GM12875 (cell line): Measurements from ENCODE around the gene PPP2R5C.

ENCODE experiments used
- H3K4me3 ChIP-seq: one replicate; pipeline ENCODE4 v1.5.1; 2011; ENCODE audit warnings: low read depth, low read length, control low read depth
- CTCF ChIP-seq: IDR thresholded peaks from 2 replicates; pipeline ENCODE4 v1.5.1; 2011; ENCODE audit warnings: low read depth, mild to moderate bottlenecking, control low read depth, inconsistent platforms, low read length, moderate library complexity, borderline replicate concordance; ENCODE audit not compliant: insufficient read depth

Gene PPP2R5C

GRCh38 chr14:101881426-101881825, 119.9 kb downstream of the PPP2R5C start:
- no peak overlapping the region for H3K4me3 ChIP-seq
- TF ChIP-seq CTCF, result no peak

- TF ChIP-seq CTCF, result no peak
- H3K4me3 ChIP-seq, result no peak overlapping the region
Measured at GRCh38 chr14:101882141-101882935, 120.8 kb downstream of the PPP2R5C start.

- H3K4me3 ChIP-seq, result no peak overlapping the region
- no peak for TF ChIP-seq CTCF
Measured at GRCh38 chr14:101884089-101884933, 122.8 kb downstream of the PPP2R5C start.

- no peak for TF ChIP-seq CTCF
- no peak overlapping the region for H3K4me3 ChIP-seq
Measured at GRCh38 chr14:101884934-101885576, 123.5 kb downstream of the PPP2R5C start.

GRCh38 chr14:101887219-101887618, 125.7 kb downstream of the PPP2R5C start:
- H3K4me3 ChIP-seq, result no peak overlapping the region
- TF ChIP-seq CTCF, result no peak

GRCh38 chr14:101888182-101888581, 126.7 kb downstream of the PPP2R5C start:
- no peak for TF ChIP-seq CTCF
- H3K4me3 ChIP-seq, result no peak overlapping the region
